Gastrocnemius medialis (tissue), 4 donors: ENCODE data around the gene METTL26. TPM values are rescaled to one million over a fixed set of nuclear protein-coding genes. Genes with fewer than 3 reads are reported as not detected.

Experiments used
- ATAC-seq, 2 donors: fragments of 150-250 bp; one replicate each; pipeline ENCODE4 v1.9.1; 2016
- DNase-seq, 2 donors: peaks; one replicate each; pipeline ENCODE4 v3.0.0-alpha.2; 2019
- H3K27ac ChIP-seq, 4 donors: fragments of 200-600 bp; sonication (generic); 1 replicate in 1 of 4; 2 replicates in 3 of 4; pipeline ENCODE4 v1.5.1; 2016 to 2018; ENCODE audit warnings: mild to moderate bottlenecking in 2 of 4, moderate library complexity in 1 of 4
- H3K27me3 ChIP-seq, 3 donors: fragments of 200-600 bp; sonication (generic) in 2 of 3; 1 replicate in 1 of 3; 2 replicates in 2 of 3; pipeline versions ENCODE4 v1.5.1 to v1.6.0; 2016 to 2019; ENCODE audit warnings: mild to moderate bottlenecking in 1 of 3, moderate library complexity in 1 of 3
- H3K36me3 ChIP-seq, 2 donors: fragments of 200-600 bp; sonication (generic) in 1 of 2; one replicate each; pipeline ENCODE4 v1.5.1; 2017 to 2018
- H3K4me1 ChIP-seq, 2 donors: fragments of 200-600 bp; sonication (generic) in 1 of 2; one replicate each; pipeline ENCODE4 v1.5.1; 2016 to 2017; ENCODE audit warnings: mild to moderate bottlenecking in 2 of 2
- H3K4me3 ChIP-seq, 4 donors: fragments of 200-600 bp; sonication (generic) in 3 of 4; 1 replicate in 1 of 4; 2 replicates in 3 of 4; pipeline ENCODE4 v1.5.1; 2016 to 2019; ENCODE audit warnings: mild to moderate bottlenecking in 2 of 4
- H3K9me3 ChIP-seq, 3 donors: fragments of 200-600 bp; sonication (generic) in 2 of 3; 1 replicate in 1 of 3; 2 replicates in 2 of 3; pipeline ENCODE4 v1.5.1; 2016 to 2019
- CTCF ChIP-seq, 5 experiments: fragments of 450-650 bp in 3 of 5; fragments of 200-600 bp in 2 of 5; sonication (generic) in 2 of 5; IDR thresholded peaks in 4 of 5; conservative IDR thresholded peaks in 1 of 5; 1 replicate in 4 of 5; 2 replicates in 1 of 5; pipeline ENCODE4 v1.5.1; 2016 to 2019; ENCODE audit warnings: antibody characterized with exemption in 5 of 5, mild to moderate bottlenecking in 3 of 5, moderate library complexity in 3 of 5
- POLR2A ChIP-seq, 2 donors: fragments of 450-650 bp; IDR thresholded peaks; one replicate each; pipeline ENCODE4 v1.6.1; 2017; ENCODE audit warnings: antibody characterized with exemption in 2 of 2, mild to moderate bottlenecking in 2 of 2, moderate library complexity in 2 of 2
- in situ Hi-C, 4 donors: fragments of 200-750 bp; cut with MboI; loops; one replicate each; pipeline versions ENCODE4 v1.15.0 to v1.8.0; 2017; ENCODE audit warnings: low sequenced_read_pairs in 4 of 4
- intact Hi-C: fragments of 100-400 bp; cut with DNase I; formaldehyde crosslinking; loops from one replicate; pipeline ENCODE4 v1.15.1; 2023; ENCODE audit warnings: low total_unique reads
- total RNA-seq, 4 donors: library from RNA; depleted of rRNA; stranded (reverse); fragments of >200 nt; gene quantifications; one replicate each; pipeline versions ENCODE4 v1.1.0 to v1.2.3, GENCODE V29; 2016

METTL26 gene
- total RNA-seq, 4 donors from 2014 or later, result 114 to 212 (median 141) TPM

- intact Hi-C loops (no loop called here), in situ Hi-C loops (no loop called here)
- TF ChIP-seq CTCF (IDR thresholded peaks at IDR 0.05 in 4 of 5, conservative IDR thresholded peaks at IDR 0.05 in 1 of 5) (no peak), POLR2A (IDR thresholded peaks at IDR 0.05) (no peak)
- H3K27ac ChIP-seq, result no peak overlapping the region
- peak in 1 of 2 donors; percentile 16 for DNase-seq
- no peak overlapping the region for H3K4me3 ChIP-seq
- no peak for ATAC-seq
- H3K27me3 ChIP-seq, result no peaks in the 10 kb centered on the region
- H3K9me3 ChIP-seq, result no peaks in the 10 kb centered on the region
- peaks cover 15 to 27% of the 10 kb centered on the region in 2 donors for H3K4me1 ChIP-seq
- H3K36me3 ChIP-seq, result peaks cover 0 to 26% of the 10 kb centered on the region in 2 donors
Observed at GRCh38 chr16:677316-678190, 41.4 kb upstream of the METTL26 start.

GRCh38 chr16:676913-677312 is 40.8 kb upstream of the METTL26 start:
- ATAC-seq, result no peak
- peaks cover 12 to 20% of the 10 kb centered on the region in 2 donors for H3K4me1 ChIP-seq

GRCh38 chr16:676565-676902 is 40.4 kb upstream of the METTL26 start:
- intact Hi-C loops, result no loop called here
- ATAC-seq (no peak), DNase-seq (no peak)
- Histone ChIP-seq H3K36me3 (peaks cover 0 to 24% of the 10 kb centered on the region in 2 donors), H3K4me1 (peaks cover 8 to 16% of the 10 kb centered on the region in 2 donors), H3K9me3 (no peaks in the 10 kb centered on the region), H3K4me3 (no peak overlapping the region), H3K27ac (no peak overlapping the region), H3K27me3 (no peaks in the 10 kb centered on the region)
- in situ Hi-C loops, result no loop called here
- no peak for TF ChIP-seq CTCF (IDR thresholded peaks at IDR 0.05 in 4 of 5, conservative IDR thresholded peaks at IDR 0.05 in 1 of 5)
- no peak for TF ChIP-seq POLR2A (IDR thresholded peaks at IDR 0.05)

More at GRCh38 chr16:676913-677312, 40.8 kb upstream of the METTL26 start:
- no peaks in the 10 kb centered on the region for H3K27me3 ChIP-seq
- no peak for DNase-seq
- in situ Hi-C loops, result no loop called here
- H3K27ac ChIP-seq, result no peak overlapping the region
- intact Hi-C loops, result no loop called here
- H3K9me3 ChIP-seq, result no peaks in the 10 kb centered on the region
- no peak overlapping the region for H3K4me3 ChIP-seq
- H3K36me3 ChIP-seq, result peaks cover 0 to 26% of the 10 kb centered on the region in 2 donors
- TF ChIP-seq CTCF (IDR thresholded peaks at IDR 0.05 in 4 of 5, conservative IDR thresholded peaks at IDR 0.05 in 1 of 5) (no peak), POLR2A (IDR thresholded peaks at IDR 0.05) (no peak)

- intact Hi-C loops, result no loop called here
Observed at GRCh38 chr16:675884-676564, 39.9 kb upstream of the METTL26 start.

More at GRCh38 chr16:675884-676564, 39.9 kb upstream of the METTL26 start:
- Histone ChIP-seq H3K9me3 (no peaks in the 10 kb centered on the region), H3K27ac (no peak overlapping the region), H3K4me3 (peak overlapping the region in 2 of 4 donors; percentile 21 to 24), H3K4me1 (peaks cover 3 to 11% of the 10 kb centered on the region in 2 donors), H3K36me3 (peaks cover 0 to 27% of the 10 kb centered on the region in 2 donors), H3K27me3 (no peaks in the 10 kb centered on the region)
- TF ChIP-seq POLR2A (IDR thresholded peaks at IDR 0.05), result no peak
- no peak for TF ChIP-seq CTCF (IDR thresholded peaks at IDR 0.05 in 4 of 5, conservative IDR thresholded peaks at IDR 0.05 in 1 of 5)
- ATAC-seq, result no peak
- DNase-seq, result no peak
- in situ Hi-C loops, result no loop called here
